ENCODE measurements around the gene NEK11. TPM values are rescaled to one million over a fixed set of nuclear protein-coding genes. Genes with fewer than 3 reads are reported as not detected.

NEK11 gene
- total RNA-seq, 2 donors from 2014 or later: 7.4 to 14.0 TPM

GRCh38 chr3:131223373-131224289, 197.0 kb downstream of the NEK11 start:
- no peak overlapping the region for H3K27ac ChIP-seq
- DNase-seq (ENCODE audit: low spot score): no peak
- H3K36me3 ChIP-seq: no peaks in the 10 kb centered on the region
- H3K4me1 ChIP-seq (replicated peaks): no peaks in the 10 kb centered on the region
- TF ChIP-seq CTCF (IDR thresholded peaks at IDR 0.05): no peak
- TF ChIP-seq POLR2A (IDR thresholded peaks at IDR 0.05): no peak
- TF ChIP-seq POLR2AphosphoS5 (IDR thresholded peaks at IDR 0.05): no peak
- no peak overlapping the region for H3K4me3 ChIP-seq
- no peaks in the 10 kb centered on the region for H3K9me3 ChIP-seq
- WGBS: 72% methylated on average over 5 of the region's 5 CpGs
- no peaks in the 10 kb centered on the region for H3K27me3 ChIP-seq (replicated peaks; ENCODE audit: insufficient read depth)
- intact Hi-C loops (cut with DNase I): no loop called here

- H3K36me3 ChIP-seq: no peaks in the 10 kb centered on the region
- no peak overlapping the region for H3K4me3 ChIP-seq
- WGBS: 87% methylated on average over 5 of the region's 5 CpGs
- H3K27me3 ChIP-seq (replicated peaks; ENCODE audit: insufficient read depth): no peaks in the 10 kb centered on the region
- H3K4me1 ChIP-seq (replicated peaks): no peaks in the 10 kb centered on the region
- intact Hi-C loops (cut with DNase I): no loop called here
- DNase-seq (ENCODE audit: low spot score): no peak
- H3K27ac ChIP-seq: no peak overlapping the region
- TF ChIP-seq POLR2AphosphoS5 (IDR thresholded peaks at IDR 0.05) (no peak), CTCF (IDR thresholded peaks at IDR 0.05) (no peak), POLR2A (IDR thresholded peaks at IDR 0.05) (no peak)
- no peaks in the 10 kb centered on the region for H3K9me3 ChIP-seq
Observed at GRCh38 chr3:131224886-131225550, 198.3 kb downstream of the NEK11 start.

GRCh38 chr3:131228522-131228921, 201.8 kb downstream of the NEK11 start:
- Histone ChIP-seq H3K27ac (no peak overlapping the region), H3K36me3 (no peaks in the 10 kb centered on the region), H3K27me3 (replicated peaks; ENCODE audit: insufficient read depth) (no peaks in the 10 kb centered on the region), H3K4me3 (no peak overlapping the region), H3K4me1 (replicated peaks) (no peaks in the 10 kb centered on the region), H3K9me3 (no peaks in the 10 kb centered on the region)
- WGBS: 79% methylated on average over 3 of the region's 3 CpGs
- DNase-seq (ENCODE audit: low spot score): no peak
- intact Hi-C loops (cut with DNase I): no loop called here
- no peak for TF ChIP-seq POLR2AphosphoS5 (IDR thresholded peaks at IDR 0.05)
- TF ChIP-seq CTCF (IDR thresholded peaks at IDR 0.05): no peak
- TF ChIP-seq POLR2A (IDR thresholded peaks at IDR 0.05): no peak

GRCh38 chr3:131231710-131232389, 205.2 kb downstream of the NEK11 start:
- intact Hi-C loops (cut with DNase I): no loop called here
- no peak for DNase-seq (ENCODE audit: low spot score)
- no peak overlapping the region for H3K4me3 ChIP-seq
- H3K9me3 ChIP-seq: no peaks in the 10 kb centered on the region
- WGBS: 51% methylated on average over 3 of the region's 3 CpGs
- no peaks in the 10 kb centered on the region for H3K27me3 ChIP-seq (replicated peaks; ENCODE audit: insufficient read depth)
- TF ChIP-seq CTCF (IDR thresholded peaks at IDR 0.05): no peak
- TF ChIP-seq POLR2AphosphoS5 (IDR thresholded peaks at IDR 0.05): no peak
- TF ChIP-seq POLR2A (IDR thresholded peaks at IDR 0.05): no peak
- no peaks in the 10 kb centered on the region for H3K4me1 ChIP-seq (replicated peaks)
- H3K36me3 ChIP-seq: no peaks in the 10 kb centered on the region
- no peak overlapping the region for H3K27ac ChIP-seq

Measured in prostate gland (tissue), 2 donors.